Heart right ventricle (tissue), 16 donors: ENCODE measurements around the gene PLEKHM3. TPM values are rescaled to one million over a fixed set of nuclear protein-coding genes. Genes with fewer than 3 reads are reported as not detected.

Experiments used
- ATAC-seq, 8 donors: fragments of 200-7000 bp; cut with Tn5 transposase; one replicate each; pipeline ENCODE4 v1.9.1; 2020; ENCODE audit warnings: mild to moderate bottlenecking in 8 of 8, moderate library complexity in 8 of 8, moderate number of reproducible peaks in 1 of 8
- DNase-seq, 2 donors: peaks; one replicate each; pipeline ENCODE4 v3.0.0-alpha.2; 2020
- H3K27ac ChIP-seq, 10 donors: fragments of 200-600 bp; sonication (generic) in 2 of 10; one replicate each; pipeline versions ENCODE4 v1.5.0 to v1.8.0; 2020 to 2022; ENCODE audit warnings: mild to moderate bottlenecking in 3 of 10
- H3K27me3 ChIP-seq, 7 donors: fragments of 200-600 bp; one replicate each; pipeline ENCODE4 v1.8.0; 2021 to 2022; ENCODE audit warnings: mild to moderate bottlenecking in 2 of 7
- H3K36me3 ChIP-seq, 9 donors: fragments of 200-600 bp; sonication (generic) in 1 of 9; one replicate each; pipeline versions ENCODE4 v1.5.0 to v1.8.0; 2020 to 2022; ENCODE audit warnings: mild to moderate bottlenecking in 2 of 9
- H3K4me1 ChIP-seq, 9 donors: fragments of 200-600 bp; sonication (generic) in 1 of 9; one replicate each; pipeline versions ENCODE4 v1.5.0 to v1.8.0; 2020 to 2022; ENCODE audit warnings: mild to moderate bottlenecking in 4 of 9
- H3K4me3 ChIP-seq, 10 donors: fragments of 200-600 bp; sonication (generic) in 2 of 10; one replicate each; pipeline versions ENCODE4 v1.5.0 to v1.8.0; 2020 to 2022; ENCODE audit warnings: mild to moderate bottlenecking in 7 of 10, moderate library complexity in 2 of 10
- H3K9me3 ChIP-seq, 11 donors: fragments of 200-600 bp in 10 of 11; sonication (generic) in 2 of 11; one replicate each; pipeline versions ENCODE4 v1.5.0 to v1.8.0; 2013 to 2022; ENCODE audit warnings: mild to moderate bottlenecking in 2 of 11, control low read depth in 1 of 11, moderate library complexity in 1 of 11
- WGBS, 2 donors: extraction: QIAGEN DNeasy Blood & Tissue Kit; methylation state at CpG; one replicate each; pipeline ENCODE4 v1.1.7; 2013; ENCODE audit warnings: inconsistent platforms in 1 of 2; 5-methylcytosine and 5-hydroxymethylcytosine counted together
- intact Hi-C, 10 donors: fragments of 100-400 bp; cut with DNase I; formaldehyde crosslinking; loops; one replicate each; pipeline versions ENCODE4 v1.11.1 to v1.14.2; 2022
- long read RNA-seq, 3 donors: library from polyadenylated mRNA; unstranded; transcript quantifications; one replicate each; pipeline ENCODE4 v2.0.0, GENCODE V29; 2020 to 2021
- polyA plus RNA-seq, 2 donors: library from polyadenylated mRNA; stranded (reverse); fragments of 200-250 nt; gene quantifications; one replicate each; pipeline ENCODE4 v1.2.3, GENCODE V29; 2013
- total RNA-seq, 10 donors: library from RNA; stranded (reverse); fragmentation: NEBNext Ultra II Directional in 3 of 10; extraction: Animal tissue kit (Norgen Biotek cat#: 25700) in 3 of 10; gene quantifications; one replicate each; pipeline versions ENCODE4 v1.2.1 to v1.2.4, GENCODE V29; 2021 to 2023
- TF ChIP-seq, protein P1 (sequence below), 9 donors: fragments of 200-600 bp; sonication (generic) in 2 of 9; IDR thresholded peaks; one replicate each; pipeline versions ENCODE4 v1.5.0 to v1.8.0; 2021 to 2022; ENCODE audit warnings: antibody characterized with exemption in 9 of 9, mild to moderate bottlenecking in 5 of 9, moderate library complexity in 1 of 9
- donor health status: Arrhythmogenic right ventricular cardiomyopathy.
- donor health status: ischemic (EF 13 %, LVEDD 7.1; RV severe dilation, severe dysfunction).
- donor health status: healthy with polysubstance abuse.
- donor health status: DM: no; HTN: yes; CAD: no.
- donor health status: DM: no; HTN: no; CAD: no.
- donor health status: ischemic (EF 25% LVEDD 6.9; RV normal size, moderate dysfunction).
- donor health status: ischemic (EF 25% LVEDD 5.7; RV mildly dilated, moderate dysfunction).
- donor health status: healthy.
- donor health status: DM: yes; HTN: yes; CAD: no.
- donor health status: Ischemic cardiomyopathy.
- donor health status: ischemic (EF 35%, LVEDD 5.7; RV mildly dilated, moderate dysfunction).
- donor health status: nonischemic (EF 11% LVEDD 7.7; RV severe dilation, severe dysfunction).
- donor health status: DM: yes; HTN: yes; CAD: no.
- donor health status: PGD.
- donor health status: ischemic (EF 29% LVEDD 5.4; RV normal size, mild dysfunction).
- donor health status: nonischemic (EF 23%, LVEDD 6.1; RV moderate dilation, normal function).

PLEKHM3 gene, protein sequence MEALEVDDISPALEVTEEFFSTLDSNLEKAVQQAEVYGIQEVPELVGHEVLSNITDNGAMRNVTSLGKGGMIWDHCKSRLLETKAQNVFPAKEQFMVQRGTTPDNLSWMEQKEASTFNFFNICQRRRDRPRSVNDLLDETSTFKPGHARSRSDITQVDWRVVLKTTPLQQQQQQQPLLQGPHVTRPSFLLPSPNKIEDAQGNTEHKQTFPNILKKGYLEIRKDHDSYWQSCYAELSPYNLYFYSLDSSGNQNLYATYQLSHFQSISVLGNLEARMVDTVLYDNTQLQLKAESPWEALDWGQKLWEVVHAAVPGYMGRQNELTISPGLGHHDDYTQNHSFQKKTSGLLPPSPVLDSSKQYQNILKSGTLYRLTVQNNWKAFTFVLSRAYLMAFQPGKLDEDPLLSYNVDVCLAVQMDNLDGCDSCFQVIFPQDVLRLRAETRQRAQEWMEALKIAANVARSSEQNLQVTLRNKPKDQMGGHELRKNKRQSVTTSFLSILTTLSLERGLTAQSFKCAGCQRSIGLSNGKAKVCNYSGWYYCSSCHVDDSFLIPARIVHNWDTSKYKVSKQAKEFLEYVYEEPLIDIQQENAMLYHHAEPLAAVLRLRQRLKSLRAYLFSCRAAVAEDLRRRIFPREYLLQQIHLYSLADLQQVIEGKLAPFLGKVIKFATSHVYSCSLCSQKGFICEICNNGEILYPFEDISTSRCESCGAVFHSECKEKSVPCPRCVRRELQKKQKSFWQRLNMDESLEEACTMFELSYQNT
- total RNA-seq (10 to 100 TPM in 9 of 10 donors, 1 to 10 TPM in 1; 9.9 to 16.2 (median 15.2) TPM), polyA plus RNA-seq (1 to 10 TPM; 2.5 to 8.5 TPM)
- long read RNA-seq, donor 1, partial matches to known transcripts, result 0 of 6 reads
- long read RNA-seq, donor 1, other reads (novel, unspliced or antisense), result 6 of 6 reads
- long read RNA-seq, donor 2, partial matches to known transcripts, result 1 of 7 reads
- long read RNA-seq, donor 2, other reads (novel, unspliced or antisense), result 6 of 7 reads
- long read RNA-seq, donor 3, full-length matches to known transcripts, result 1 of 12 reads
- long read RNA-seq, donor 3, partial matches to known transcripts, result 1 of 12 reads
- long read RNA-seq, donor 3, other reads (novel, unspliced or antisense), result 10 of 12 reads

DNA sequence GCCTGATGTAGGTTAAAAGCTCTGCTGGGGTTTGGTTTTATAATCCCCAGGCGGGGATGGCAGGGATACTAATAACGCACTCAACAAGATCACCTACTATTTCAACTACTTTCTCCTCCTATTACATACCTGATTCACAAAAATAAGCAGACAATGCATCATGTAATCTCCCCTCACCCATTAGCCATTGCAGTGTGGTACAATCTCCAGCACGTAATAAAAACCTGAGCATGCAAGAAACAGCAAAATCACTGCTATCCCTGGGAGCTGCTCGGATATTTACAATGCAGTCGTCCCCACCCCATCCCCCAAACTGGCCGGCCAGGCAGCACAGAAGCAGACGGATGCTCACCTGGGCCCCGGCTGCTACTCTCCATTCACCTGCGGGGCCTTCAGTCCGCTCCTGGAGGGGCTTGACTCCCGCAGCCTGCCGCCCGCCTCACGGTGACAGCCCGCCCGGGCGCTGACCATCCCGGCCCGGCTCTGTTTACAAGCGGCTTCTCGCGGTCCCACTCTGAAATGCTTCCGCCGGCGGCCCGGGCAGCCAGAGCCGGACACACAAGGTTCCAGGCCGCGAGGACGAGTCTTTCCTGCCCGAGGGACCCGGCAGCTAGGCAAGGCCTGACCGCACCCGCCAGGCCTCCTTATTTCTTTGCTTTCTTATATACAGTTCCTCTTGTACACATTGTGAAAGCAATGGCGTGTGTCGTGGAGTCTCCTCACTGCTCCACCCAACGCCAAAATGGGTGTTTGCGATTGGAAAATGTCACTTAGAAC, at the start of gene PLEKHM3:
Gene PLEKHM3 (minus strand): TSS at position 491 of the 777 bp plus-strand sequence. CDS start 23,888 bp downstream, outside the sequence.
- peaks cover 0 to 6% (median 0%) of the 10 kb centered on the region in 9 donors for H3K36me3 ChIP-seq

GRCh38 chr2:208074610-208075356, 49.5 kb upstream of the PLEKHM3 start:
- intact Hi-C loops, result loop anchor here in 8 of 10 donors (5.0 to 10.0 kb wide), 2 partner anchors 327 to 330 kb away; no protein-coding TSS in a partner anchor
- ATAC-seq (peak in 3 of 8 donors; percentile 19 to 53 (median 40)), DNase-seq (no peak)
- Histone ChIP-seq H3K36me3 (no peaks in the 10 kb centered on the region), H3K4me1 (peaks cover 0 to 6% (median 0%) of the 10 kb centered on the region in 9 donors), H3K27me3 (peaks cover 0 to 22% (median 0%) of the 10 kb centered on the region in 7 donors), H3K27ac (no peak overlapping the region), H3K9me3 (peaks cover 0 to 5% (median 0%) of the 10 kb centered on the region in 11 donors), H3K4me3 (no peak overlapping the region)
- TF ChIP-seq, protein P1, sequence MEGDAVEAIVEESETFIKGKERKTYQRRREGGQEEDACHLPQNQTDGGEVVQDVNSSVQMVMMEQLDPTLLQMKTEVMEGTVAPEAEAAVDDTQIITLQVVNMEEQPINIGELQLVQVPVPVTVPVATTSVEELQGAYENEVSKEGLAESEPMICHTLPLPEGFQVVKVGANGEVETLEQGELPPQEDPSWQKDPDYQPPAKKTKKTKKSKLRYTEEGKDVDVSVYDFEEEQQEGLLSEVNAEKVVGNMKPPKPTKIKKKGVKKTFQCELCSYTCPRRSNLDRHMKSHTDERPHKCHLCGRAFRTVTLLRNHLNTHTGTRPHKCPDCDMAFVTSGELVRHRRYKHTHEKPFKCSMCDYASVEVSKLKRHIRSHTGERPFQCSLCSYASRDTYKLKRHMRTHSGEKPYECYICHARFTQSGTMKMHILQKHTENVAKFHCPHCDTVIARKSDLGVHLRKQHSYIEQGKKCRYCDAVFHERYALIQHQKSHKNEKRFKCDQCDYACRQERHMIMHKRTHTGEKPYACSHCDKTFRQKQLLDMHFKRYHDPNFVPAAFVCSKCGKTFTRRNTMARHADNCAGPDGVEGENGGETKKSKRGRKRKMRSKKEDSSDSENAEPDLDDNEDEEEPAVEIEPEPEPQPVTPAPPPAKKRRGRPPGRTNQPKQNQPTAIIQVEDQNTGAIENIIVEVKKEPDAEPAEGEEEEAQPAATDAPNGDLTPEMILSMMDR (IDR thresholded peaks at IDR 0.05), result no peak
- WGBS, 2 donors, result 17 to 24% methylated on average over 9 of the region's 9 CpGs

More for the DNA sequence above, at the start of gene PLEKHM3:
- 2% methylated on average over 38 of the region's 38 CpGs for whole genome bisulfite sequencing, 2 donors
- TF ChIP-seq, protein P1 (IDR thresholded peaks at IDR 0.05), result no peak
- no peaks in the 10 kb centered on the region for H3K9me3 ChIP-seq
- ATAC-seq (peak; percentile 96 to 99 (median 98)), DNase-seq (peak; percentile 86 to 87)
- peak within 1 kb of the TSS; percentile 62 to 94 (median 79) for H3K27ac ChIP-seq
- H3K27me3 ChIP-seq, result no peaks in the 10 kb centered on the region
- intact Hi-C loops, result loop anchor here in 1 of 10 donors (5.0 kb wide), 1 partner anchor 258 kb away; the partner anchor contains the start of gene FZD5
- H3K4me1 ChIP-seq, result peaks cover 0 to 30% (median 23%) of the 10 kb centered on the region in 9 donors
- peak within 1 kb of the TSS; percentile 71 to 98 (median 84) for H3K4me3 ChIP-seq

- intact Hi-C loops, result loop anchor here (2.0 to 10.0 kb wide), 3 partner anchors 325 to 328 kb away; no protein-coding TSS in a partner anchor
- WGBS, 2 donors, result 24 to 25% methylated on average over 9 of the region's 9 CpGs
- peaks cover 0 to 6% (median 0%) of the 10 kb centered on the region in 9 donors for H3K4me1 ChIP-seq
- DNase-seq (peak; percentile 16 to 62), ATAC-seq (peak; percentile 55 to 81 (median 68))
- no peaks in the 10 kb centered on the region for H3K36me3 ChIP-seq
- H3K4me3 ChIP-seq, result no peak overlapping the region
- TF ChIP-seq, protein P1 (IDR thresholded peaks at IDR 0.05), result peak; percentile 48 to 87 (median 83)
- no peak overlapping the region for H3K27ac ChIP-seq
- peaks cover 0 to 15% (median 0%) of the 10 kb centered on the region in 7 donors for H3K27me3 ChIP-seq
- no peaks in the 10 kb centered on the region for H3K9me3 ChIP-seq
Measured at GRCh38 chr2:208072250-208072892, 47.0 kb upstream of the PLEKHM3 start.
